HG03521 (cell line): ENCODE measurements around the gene HIRA.

Experiments
- ATAC-seq: cut with Tn5 transposase; IDR thresholded peaks from one replicate; pipeline ENCODE4 v1.9.1; 2021; ENCODE audit warnings: mild to moderate bottlenecking, moderate library complexity; ENCODE audit not compliant: unreplicated experiment

The HIRA gene

GRCh38 chr22:19358703-19359553, 72.6 kb downstream of the HIRA start:
- no peak for ATAC-seq

- no peak for ATAC-seq
Observed at GRCh38 chr22:19358195-19358594, 73.3 kb downstream of the HIRA start.

GRCh38 chr22:19357270-19358105, 74.0 kb downstream of the HIRA start:
- ATAC-seq: no peak

GRCh38 chr22:19356708-19357269, 74.7 kb downstream of the HIRA start:
- ATAC-seq: no peak

- ATAC-seq: no peak
Observed at GRCh38 chr22:19355413-19356157, 75.9 kb downstream of the HIRA start.

- ATAC-seq: no peak
Observed at GRCh38 chr22:19354201-19354600, 77.3 kb downstream of the HIRA start.

GRCh38 chr22:19353363-19354131, 78.0 kb downstream of the HIRA start:
- no peak for ATAC-seq

GRCh38 chr22:19352766-19353165, 78.8 kb downstream of the HIRA start:
- ATAC-seq: no peak

- ATAC-seq: no peak
Observed at GRCh38 chr22:19352217-19352616, 79.3 kb downstream of the HIRA start.

- ATAC-seq: no peak
Observed at GRCh38 chr22:19351604-19352003, 79.9 kb downstream of the HIRA start.

GRCh38 chr22:19350947-19351346, 80.6 kb downstream of the HIRA start:
- no peak for ATAC-seq

GRCh38 chr22:19350476-19350859, 81.1 kb downstream of the HIRA start:
- ATAC-seq: no peak

GRCh38 chr22:19349778-19350475, 81.6 kb downstream of the HIRA start:
- ATAC-seq: no peak

- no peak for ATAC-seq
Observed at GRCh38 chr22:19346677-19347265, 84.8 kb downstream of the HIRA start.

- ATAC-seq: no peak
Observed at GRCh38 chr22:19344420-19344819, 87.1 kb downstream of the HIRA start.

GRCh38 chr22:19343470-19343869, 88.1 kb downstream of the HIRA start:
- no peak for ATAC-seq

GRCh38 chr22:19341500-19341899, 90.0 kb downstream of the HIRA start:
- ATAC-seq: no peak

GRCh38 chr22:19337137-19337536, 94.4 kb downstream of the HIRA start:
- no peak for ATAC-seq
